ENCODE results near the gene ZNF311. TPM values are rescaled to one million over a fixed set of nuclear protein-coding genes. Genes with fewer than 3 reads are reported as not detected.
"Not testable (repeated sequence)": the region's sequence is repeated elsewhere in the genome, so short reads cannot be mapped to it uniquely, and the experiment has no call there.

The ZNF311 gene
- total and polyA plus RNA-seq, 7 experiments from 2014 or later = 0.08 to 0.73 (median 0.47) TPM

DNA sequence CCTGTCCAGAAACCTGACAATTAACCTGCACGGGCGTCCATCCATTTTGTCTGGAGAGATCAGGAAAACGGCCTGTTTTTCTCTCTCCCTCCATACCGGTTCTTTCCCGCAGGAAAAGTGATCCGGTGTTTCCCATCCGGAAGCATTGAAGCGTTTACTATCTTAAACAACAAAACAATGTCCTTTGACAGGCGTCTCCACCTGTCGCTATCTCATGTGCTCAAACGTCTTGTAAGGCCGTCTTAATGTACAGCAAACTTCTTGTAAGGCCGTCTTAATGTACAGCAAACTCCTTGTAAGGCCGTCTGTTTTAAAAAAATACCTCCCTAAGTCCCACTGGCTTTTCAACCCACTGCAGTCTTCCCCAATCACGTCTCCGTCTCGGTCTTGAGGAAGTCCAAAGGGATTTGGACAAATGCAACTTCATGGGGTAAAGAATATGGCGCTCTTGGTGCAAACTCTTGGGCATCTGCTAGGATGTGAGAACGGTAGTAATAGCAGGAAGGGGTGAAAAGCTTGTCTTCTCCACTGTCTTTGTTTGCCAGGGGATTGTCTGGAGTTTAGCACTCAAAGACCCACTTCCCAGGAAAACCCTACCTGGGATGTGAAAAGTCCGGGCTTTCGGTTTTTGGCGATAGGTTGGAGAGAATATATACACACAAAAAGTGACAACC is 51.4 kb downstream of the ZNF311 start:
- POLR2A ChIA-PET = interaction anchor here (1.2 kb wide), 1 partner anchor 13 kb away, joined by 3 read pairs; no protein-coding TSS in a partner anchor
- ATAC-seq = no peak
- H3K27me3 ChIP-seq (ENCODE audit: control insufficient read depth in 2 of 2, insufficient read depth in 2 of 2, low read length in 2 of 2) = no peaks in the 10 kb centered on the region
- peaks cover 3 to 7% of the 10 kb centered on the region in 2 donors for H3K4me1 ChIP-seq (ENCODE audit: control insufficient read depth in 2 of 2, insufficient read depth in 2 of 2, low read length in 2 of 2)
- H3K4me3 ChIP-seq (ENCODE audit: low read length) = peak overlapping the region; percentile 58
- H3K36me3 Mint-ChIP-seq = no peaks in the 10 kb centered on the region
- intact Hi-C loops (cut with micrococcal nuclease) = loop anchor here (1.0 to 2.0 kb wide), 3 partner anchors 9 to 28 kb away; no protein-coding TSS in a partner anchor
- no peaks in the 10 kb centered on the region for H3K36me3 ChIP-seq (ENCODE audit: control insufficient read depth in 2 of 3, insufficient read depth in 3 of 3, low read length in 3 of 3)
- peak in 1 of 9 donors; percentile 7 for DNase-seq
- H3K4me1 Mint-ChIP-seq = peaks cover 0 to 30% (median 19%) of the 10 kb centered on the region in 7 donors
- CTCF ChIA-PET = no interaction called here
- no peak overlapping the region for H3K27ac ChIP-seq (ENCODE audit: low read depth, low read length)
- H3K9me3 Mint-ChIP-seq = peaks cover 0 to 9% (median 3%) of the 10 kb centered on the region in 11 donors
- peak overlapping the region; percentile 63 to 92 (median 86) for H3K4me3 Mint-ChIP-seq
- peaks cover 0 to 33% (median 6%) of the 10 kb centered on the region in 5 donors for H3K27me3 Mint-ChIP-seq
- H3K27ac Mint-ChIP-seq = peak overlapping the region; percentile 6 to 88 (median 77)
- no peaks in the 10 kb centered on the region for H3K9me3 ChIP-seq (ENCODE audit: control insufficient read depth in 2 of 3, low read length in 3 of 3)

DNA sequence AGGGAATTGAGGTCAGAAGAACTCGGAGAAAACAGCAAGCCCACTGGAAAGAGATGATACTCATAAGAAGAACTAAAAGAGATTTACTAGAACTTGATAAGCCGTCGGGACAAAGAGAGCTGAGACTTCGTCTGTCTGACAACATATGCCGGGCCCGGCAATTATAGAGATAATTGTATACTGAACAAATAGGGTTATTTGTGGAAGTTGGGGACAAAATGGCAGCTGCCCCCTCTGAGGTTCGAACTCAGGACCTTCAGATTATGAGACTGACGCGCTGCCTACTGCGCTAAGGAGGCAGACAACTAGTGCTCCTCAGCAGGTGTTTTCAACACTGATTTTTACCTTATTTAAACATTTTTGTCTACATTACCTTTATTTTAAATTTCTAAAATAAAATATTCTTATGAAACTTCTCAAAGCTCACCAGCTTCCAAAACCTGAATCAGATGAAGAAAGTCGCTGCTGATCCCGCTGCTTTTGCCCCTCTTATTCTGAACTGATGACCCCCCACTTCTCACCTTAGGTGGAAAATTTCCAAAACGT is 52.0 kb downstream of the ZNF311 start:
- peak; percentile 55 for ATAC-seq
- H3K27me3 Mint-ChIP-seq = peaks cover 0 to 32% (median 6%) of the 10 kb centered on the region in 5 donors
- no peaks in the 10 kb centered on the region for H3K36me3 ChIP-seq (ENCODE audit: control insufficient read depth in 2 of 3, insufficient read depth in 3 of 3, low read length in 3 of 3)

DNA sequence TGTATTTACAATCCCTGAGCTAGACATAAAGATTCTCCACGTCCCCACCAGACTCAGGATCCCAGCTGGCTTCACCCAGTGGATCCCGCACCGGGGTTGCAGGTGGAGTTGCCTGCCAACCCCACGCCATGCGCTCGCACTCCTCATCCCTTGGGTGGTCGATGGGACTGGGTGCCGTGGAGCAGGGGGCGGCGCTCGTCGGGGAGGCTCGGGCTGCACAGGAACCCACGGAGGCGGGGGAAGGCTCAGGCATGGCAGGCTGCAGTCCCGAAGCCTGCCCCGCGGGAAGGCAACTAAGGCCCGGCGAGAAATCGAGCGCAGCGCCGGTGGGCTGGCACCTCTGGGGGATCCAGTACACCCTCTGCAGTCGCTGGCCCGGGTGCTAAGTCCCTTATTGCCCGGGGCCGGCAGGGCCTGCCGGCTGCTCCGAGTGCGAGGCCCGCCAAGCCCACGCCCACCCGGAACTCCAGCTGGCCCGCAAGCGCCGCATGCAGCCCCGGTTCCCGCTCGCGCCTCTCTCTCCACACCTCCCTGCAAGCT is 55.4 kb downstream of the ZNF311 start:
- peaks cover 0 to 11% (median 2%) of the 10 kb centered on the region in 11 donors for H3K9me3 Mint-ChIP-seq
- intact Hi-C loops (cut with micrococcal nuclease) = loop anchor here in 1 of 2 donors (10.0 kb wide), 2 partner anchors 1475 to 1775 kb away; partner anchors contain the start of gene ZNF184
- H3K27me3 ChIP-seq (ENCODE audit: control insufficient read depth in 2 of 2, insufficient read depth in 2 of 2, low read length in 2 of 2); H3K4me3 Mint-ChIP-seq; H3K4me3 ChIP-seq (ENCODE audit: low read length); CTCF ChIA-PET; DNase-seq; H3K36me3 Mint-ChIP-seq; H3K9me3 ChIP-seq (ENCODE audit: control insufficient read depth in 2 of 3, low read length in 3 of 3); H3K27ac ChIP-seq (ENCODE audit: low read depth, low read length); H3K4me1 ChIP-seq (ENCODE audit: control insufficient read depth in 2 of 2, insufficient read depth in 2 of 2, low read length in 2 of 2); ATAC-seq; H3K36me3 ChIP-seq (ENCODE audit: control insufficient read depth in 2 of 3, insufficient read depth in 3 of 3, low read length in 3 of 3): not testable (repeated sequence)
- H3K27me3 Mint-ChIP-seq = peaks cover 0 to 16% (median 3%) of the 10 kb centered on the region in 5 donors
- POLR2A ChIA-PET = interaction anchor here (0.6 kb wide), 1 partner anchor 57 kb away, joined by 3 read pairs; no protein-coding TSS in a partner anchor
- peaks cover 0 to 27% (median 18%) of the 10 kb centered on the region in 7 donors for H3K4me1 Mint-ChIP-seq
- peak overlapping the region in 1 of 9 donors; percentile 9 for H3K27ac Mint-ChIP-seq

More for the DNA sequence above, 52.0 kb downstream of the ZNF311 start:
- Mint-ChIP-seq H3K4me1 (peaks cover 0 to 30% (median 19%) of the 10 kb centered on the region in 7 donors), H3K36me3 (no peaks in the 10 kb centered on the region), H3K4me3 (peak overlapping the region; percentile 63 to 92 (median 86)), H3K9me3 (peaks cover 0 to 9% (median 2%) of the 10 kb centered on the region in 11 donors), H3K27ac (peak overlapping the region; percentile 6 to 88 (median 77))
- peaks cover 3 to 7% of the 10 kb centered on the region in 2 donors for H3K4me1 ChIP-seq (ENCODE audit: control insufficient read depth in 2 of 2, insufficient read depth in 2 of 2, low read length in 2 of 2)
- CTCF ChIA-PET = no interaction called here
- DNase-seq = peak; percentile 18 to 70 (median 62)
- intact Hi-C loops (cut with micrococcal nuclease) = loop anchor here (1.0 to 2.0 kb wide), 3 partner anchors 9 to 28 kb away; no protein-coding TSS in a partner anchor
- POLR2A ChIA-PET = interaction anchor here (1.2 kb wide), 1 partner anchor 12 kb away, joined by 3 read pairs; no protein-coding TSS in a partner anchor
- peak overlapping the region; percentile 58 for H3K4me3 ChIP-seq (ENCODE audit: low read length)
- no peaks in the 10 kb centered on the region for H3K27me3 ChIP-seq (ENCODE audit: control insufficient read depth in 2 of 2, insufficient read depth in 2 of 2, low read length in 2 of 2)
- H3K27ac ChIP-seq (ENCODE audit: low read depth, low read length) = no peak overlapping the region
- H3K9me3 ChIP-seq (ENCODE audit: control insufficient read depth in 2 of 3, low read length in 3 of 3) = no peaks in the 10 kb centered on the region

DNA sequence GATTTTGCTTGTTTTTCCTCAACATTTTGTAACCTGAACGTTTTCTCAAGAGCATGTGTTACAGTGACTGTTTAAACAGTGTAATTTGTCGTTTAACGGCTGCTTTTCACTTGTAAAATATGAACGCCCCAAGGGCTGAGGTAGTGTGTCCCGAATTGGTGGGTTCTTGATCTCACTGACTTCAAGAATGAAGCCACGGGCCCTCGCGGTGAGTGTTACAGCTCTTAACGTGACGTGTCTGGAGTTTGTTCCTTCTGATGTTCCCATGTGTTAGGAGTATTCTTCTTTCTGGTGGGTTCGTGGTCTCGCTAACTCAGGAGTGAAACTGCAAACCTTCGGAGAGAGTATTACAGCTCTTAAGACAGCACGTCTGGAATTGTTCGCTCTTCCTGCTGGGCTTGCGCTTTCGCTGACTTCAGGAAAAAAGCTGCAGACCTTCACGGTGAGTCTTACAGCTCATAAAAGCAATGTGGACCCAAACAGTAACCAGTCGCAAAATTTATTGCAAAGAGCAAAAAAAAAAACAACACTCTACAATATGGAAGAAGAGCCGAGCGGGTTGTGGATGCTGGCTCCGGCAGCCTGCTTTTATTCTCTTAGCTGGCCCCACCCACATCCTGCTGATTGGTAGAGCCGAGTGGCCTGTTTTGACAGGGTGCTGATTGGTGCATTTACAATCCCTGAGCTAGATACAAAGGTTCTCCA is 56.2 kb downstream of the ZNF311 start:
- ChIA-PET CTCF (no interaction called here), POLR2A (no interaction called here)

DNA sequence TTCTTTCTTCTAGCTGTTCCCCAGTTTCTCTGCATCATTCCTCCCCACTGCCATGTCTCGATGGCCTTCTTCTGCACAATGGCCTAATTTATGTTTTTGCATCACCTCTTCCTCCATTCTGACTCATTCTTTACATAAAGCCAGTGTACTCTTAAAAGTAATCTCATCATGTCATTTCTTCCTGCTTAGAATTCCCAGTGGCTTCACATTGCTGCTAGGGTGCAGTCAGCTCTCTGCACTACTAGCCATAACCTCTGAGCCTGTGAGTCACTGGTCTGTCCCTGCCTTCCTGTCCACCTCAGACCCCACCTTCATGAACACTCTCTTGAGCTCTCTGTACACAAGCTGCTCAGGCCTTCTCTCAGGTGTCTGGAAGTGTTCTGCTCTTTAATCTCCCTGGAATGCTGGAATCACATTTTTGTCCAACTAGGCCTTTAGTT is 57.3 kb downstream of the ZNF311 start:
- no peak for ATAC-seq
- peaks cover 0 to 8% (median 0%) of the 10 kb centered on the region in 5 donors for H3K27me3 Mint-ChIP-seq
- intact Hi-C loops (cut with micrococcal nuclease) = loop anchor here in 1 of 2 donors (10.0 kb wide), 2 partner anchors 1473 to 1773 kb away; partner anchors contain the start of gene ZNF184
- no peaks in the 10 kb centered on the region for H3K27me3 ChIP-seq (ENCODE audit: control insufficient read depth in 2 of 2, insufficient read depth in 2 of 2, low read length in 2 of 2)
- DNase-seq = no peak
- no peak overlapping the region for H3K4me3 ChIP-seq (ENCODE audit: low read length)
- peaks cover 3 to 10% of the 10 kb centered on the region in 2 donors for H3K4me1 ChIP-seq (ENCODE audit: control insufficient read depth in 2 of 2, insufficient read depth in 2 of 2, low read length in 2 of 2)
- H3K9me3 Mint-ChIP-seq = peaks cover 0 to 19% (median 2%) of the 10 kb centered on the region in 11 donors
- ChIA-PET POLR2A (no interaction called here), CTCF (no interaction called here)
- H3K27ac ChIP-seq (ENCODE audit: low read depth, low read length) = no peak overlapping the region
- H3K27ac Mint-ChIP-seq = peak overlapping the region in 1 of 9 donors; percentile 0
- no peak overlapping the region for H3K4me3 Mint-ChIP-seq
- no peaks in the 10 kb centered on the region for H3K36me3 ChIP-seq (ENCODE audit: control insufficient read depth in 2 of 3, insufficient read depth in 3 of 3, low read length in 3 of 3)
- H3K9me3 ChIP-seq (ENCODE audit: control insufficient read depth in 2 of 3, low read length in 3 of 3) = no peaks in the 10 kb centered on the region
- H3K36me3 Mint-ChIP-seq = no peaks in the 10 kb centered on the region
- H3K4me1 Mint-ChIP-seq = peaks cover 0 to 28% (median 20%) of the 10 kb centered on the region in 7 donors

More for the DNA sequence above, 56.2 kb downstream of the ZNF311 start:
- H3K36me3 ChIP-seq (ENCODE audit: control insufficient read depth in 2 of 3, insufficient read depth in 3 of 3, low read length in 3 of 3) = no peaks in the 10 kb centered on the region
- H3K9me3 ChIP-seq (ENCODE audit: control insufficient read depth in 2 of 3, low read length in 3 of 3) = no peaks in the 10 kb centered on the region
- H3K4me3 ChIP-seq (ENCODE audit: low read length) = no peak overlapping the region
- no peaks in the 10 kb centered on the region for H3K27me3 ChIP-seq (ENCODE audit: control insufficient read depth in 2 of 2, insufficient read depth in 2 of 2, low read length in 2 of 2)
- Mint-ChIP-seq H3K36me3 (no peaks in the 10 kb centered on the region), H3K4me1 (peaks cover 0 to 27% (median 17%) of the 10 kb centered on the region in 7 donors), H3K27ac (peak overlapping the region in 2 of 9 donors; percentile 9 to 13), H3K4me3 (no peak overlapping the region), H3K9me3 (peaks cover 0 to 17% (median 4%) of the 10 kb centered on the region in 11 donors), H3K27me3 (peaks cover 0 to 15% (median 0%) of the 10 kb centered on the region in 5 donors)
- DNase-seq (no peak), ATAC-seq (no peak)
- intact Hi-C loops (cut with micrococcal nuclease) = loop anchor here in 1 of 2 donors (10.0 kb wide), 2 partner anchors 1474 to 1774 kb away; partner anchors contain the start of gene ZNF184
- peaks cover 3 to 8% of the 10 kb centered on the region in 2 donors for H3K4me1 ChIP-seq (ENCODE audit: control insufficient read depth in 2 of 2, insufficient read depth in 2 of 2, low read length in 2 of 2)
- H3K27ac ChIP-seq (ENCODE audit: low read depth, low read length) = no peak overlapping the region
